ENCODE results near the gene LSAMP. TPM values are rescaled to one million over a fixed set of nuclear protein-coding genes. Genes with fewer than 3 reads are reported as not detected.

Gene LSAMP
- total and polyA plus RNA-seq, 2 donors (not counting 1 experiment from before 2014, with no cell fraction given): not detected

GRCh38 chr3:116127464-116127863 is 317.8 kb downstream of the LSAMP start:
- Histone ChIP-seq H3K36me3 (replicated peaks in 1 of 2; ENCODE audit: control extremely low read depth in 1 of 2, control insufficient read depth in 1 of 2, extremely low read depth in 1 of 2, insufficient read depth in 2 of 2, low read length in 1 of 2) (no peaks in the 10 kb centered on the region), H3K4me1 (ENCODE audit: control insufficient read depth in 2 of 2, insufficient read depth in 2 of 2, low read length in 2 of 2) (no peaks in the 10 kb centered on the region), H3K79me2 (ENCODE audit: control insufficient read depth, insufficient read depth, low read length) (no peaks in the 10 kb centered on the region), H3K27me3 (replicated peaks in 1 of 4; ENCODE audit: control extremely low read depth in 1 of 4, control insufficient read depth in 3 of 4, insufficient read depth in 4 of 4, low read length in 3 of 4) (no peaks in the 10 kb centered on the region), H2AFZ (ENCODE audit: insufficient read depth, low read depth, low read length, poor library complexity, severe bottlenecking) (no peak overlapping the region), H3K9me3 (ENCODE audit: control extremely low read depth in 1 of 3, control insufficient read depth in 2 of 3, insufficient read depth in 1 of 3, low read length in 2 of 3) (no peaks in the 10 kb centered on the region), H3K9ac (ENCODE audit: low read length) (no peak overlapping the region), H3K4me2 (replicated peaks; ENCODE audit: low read depth, low read length, poor library complexity, severe bottlenecking) (no peak overlapping the region), H3K4me3 (ENCODE audit: control extremely low read depth in 1 of 5, extremely low read depth in 1 of 5, insufficient read depth in 1 of 5, low read depth in 2 of 5, low read length in 4 of 5) (no peak overlapping the region), H3K27ac (ENCODE audit: low read length in 2 of 2) (no peak overlapping the region), H4K20me1 (ENCODE audit: control insufficient read depth, insufficient read depth, low read length, poor library complexity, severe bottlenecking) (no peaks in the 10 kb centered on the region)
- POLR2A ChIA-PET: no interaction called here
- Mint-ChIP-seq H3K9me3 (ENCODE audit: insufficient read depth) (no peaks in the 10 kb centered on the region), H3K27me3 (no peaks in the 10 kb centered on the region), H3K4me1 (no peaks in the 10 kb centered on the region), H3K27ac (no peak overlapping the region), H3K4me3 (no peak overlapping the region)
- no CpG with 5 or more reads among the region's 2 CpGs for WGBS (ENCODE audit: insufficient coverage)
- TF ChIP-seq EZH2 (IDR thresholded peaks at IDR 0.05; ENCODE audit: borderline replicate concordance, insufficient read depth, low read depth, low read length, poor library complexity, severe bottlenecking) (no peak), CTCF (IDR thresholded peaks at IDR 0.05) (no peak)
- no peak for DNase-seq
- no peak for ATAC-seq (ENCODE audit: low read depth)
- CTCF ChIA-PET: no interaction called here
- intact Hi-C loops (cut with micrococcal nuclease): no loop called here

DNA sequence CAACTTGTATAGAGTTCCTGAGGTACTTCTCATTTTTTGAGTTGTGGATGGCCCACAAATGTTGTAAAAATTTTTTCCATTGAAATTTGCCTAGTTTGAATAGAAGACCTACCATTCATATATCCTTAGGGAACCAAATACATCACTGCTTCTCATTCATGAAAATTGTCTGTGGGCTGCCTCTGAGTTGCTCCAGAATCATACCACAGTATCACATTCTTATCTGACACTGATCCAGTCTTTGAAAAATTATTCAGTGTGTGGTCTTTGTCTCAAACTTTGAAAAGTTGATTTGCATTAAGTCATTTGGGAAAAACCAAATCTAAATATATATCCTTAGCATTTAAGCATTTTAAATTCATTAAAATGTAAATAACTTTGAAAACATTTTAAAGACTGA is 321.1 kb downstream of the LSAMP start:
- H4K20me1 ChIP-seq (ENCODE audit: control insufficient read depth, insufficient read depth, low read length, poor library complexity, severe bottlenecking): no peaks in the 10 kb centered on the region
- Mint-ChIP-seq H3K4me1 (no peaks in the 10 kb centered on the region), H3K27me3 (no peaks in the 10 kb centered on the region), H3K27ac (no peak overlapping the region), H3K9me3 (ENCODE audit: insufficient read depth) (no peaks in the 10 kb centered on the region), H3K4me3 (no peak overlapping the region)
- no peaks in the 10 kb centered on the region for H3K27me3 ChIP-seq (replicated peaks in 1 of 4; ENCODE audit: control extremely low read depth in 1 of 4, control insufficient read depth in 3 of 4, insufficient read depth in 4 of 4, low read length in 3 of 4)
- no peaks in the 10 kb centered on the region for H3K36me3 ChIP-seq (replicated peaks in 1 of 2; ENCODE audit: control extremely low read depth in 1 of 2, control insufficient read depth in 1 of 2, extremely low read depth in 1 of 2, insufficient read depth in 2 of 2, low read length in 1 of 2)
- TF ChIP-seq EZH2 (IDR thresholded peaks at IDR 0.05; ENCODE audit: borderline replicate concordance, insufficient read depth, low read depth, low read length, poor library complexity, severe bottlenecking): no peak
- no peak for TF ChIP-seq CTCF (IDR thresholded peaks at IDR 0.05)
- no peak overlapping the region for H3K9ac ChIP-seq (ENCODE audit: low read length)
- CTCF ChIA-PET: no interaction called here
- H3K27ac ChIP-seq (ENCODE audit: low read length in 2 of 2): no peak overlapping the region
- ATAC-seq (ENCODE audit: low read depth): no peak
- POLR2A ChIA-PET: no interaction called here
- H3K4me3 ChIP-seq (ENCODE audit: control extremely low read depth in 1 of 5, extremely low read depth in 1 of 5, insufficient read depth in 1 of 5, low read depth in 2 of 5, low read length in 4 of 5): no peak overlapping the region
- intact Hi-C loops (cut with micrococcal nuclease): no loop called here
- no peaks in the 10 kb centered on the region for H3K9me3 ChIP-seq (ENCODE audit: control extremely low read depth in 1 of 3, control insufficient read depth in 2 of 3, insufficient read depth in 1 of 3, low read length in 2 of 3)
- no peak overlapping the region for H2AFZ ChIP-seq (ENCODE audit: insufficient read depth, low read depth, low read length, poor library complexity, severe bottlenecking)
- H3K4me1 ChIP-seq (ENCODE audit: control insufficient read depth in 2 of 2, insufficient read depth in 2 of 2, low read length in 2 of 2): no peaks in the 10 kb centered on the region
- H3K4me2 ChIP-seq (replicated peaks; ENCODE audit: low read depth, low read length, poor library complexity, severe bottlenecking): no peak overlapping the region
- H3K79me2 ChIP-seq (ENCODE audit: control insufficient read depth, insufficient read depth, low read length): no peaks in the 10 kb centered on the region
- DNase-seq: no peak
